Spleen (tissue), 11 donors: ENCODE results near the gene PRSS21. TPM values are rescaled to one million over a fixed set of nuclear protein-coding genes. Genes with fewer than 3 reads are reported as not detected.

Source experiments
- DNase-seq: peaks from one replicate; pipeline ENCODE4 v3.0.0-alpha.2; 2020
- H3K27ac ChIP-seq, 8 donors: fragments of 200-600 bp; sonication (generic) in 7 of 8; 1 replicate in 4 of 8; 2 replicates in 4 of 8; pipeline versions ENCODE4 v1.5.0 to v1.8.0; 2016 to 2021; ENCODE audit warnings: inconsistent platforms in 4 of 8, mild to moderate bottlenecking in 4 of 8, moderate library complexity in 1 of 8
- H3K27me3 ChIP-seq, 7 donors: fragments of 200-600 bp; sonication (generic) in 6 of 7; replicated peaks in 1 of 7; 1 replicate in 4 of 7; 2 replicates in 3 of 7; pipeline versions ENCODE4 v1.5.0 to v1.8.0; 2016 to 2021; ENCODE audit warnings: inconsistent platforms in 3 of 7, mild to moderate bottlenecking in 1 of 7
- H3K36me3 ChIP-seq, 6 donors: fragments of 200-600 bp; sonication (generic) in 5 of 6; 1 replicate in 4 of 6; 2 replicates in 2 of 6; pipeline versions ENCODE4 v1.5.0 to v1.8.0; 2016 to 2021; ENCODE audit warnings: inconsistent platforms in 2 of 6
- H3K4me1 ChIP-seq, 6 donors: fragments of 200-600 bp; sonication (generic) in 5 of 6; 1 replicate in 3 of 6; 2 replicates in 3 of 6; pipeline versions ENCODE4 v1.5.0 to v1.8.0; 2016 to 2021; ENCODE audit warnings: inconsistent platforms in 3 of 6
- H3K4me3 ChIP-seq, 8 donors: fragments of 200-600 bp; sonication (generic) in 7 of 8; 1 replicate in 4 of 8; 2 replicates in 4 of 8; pipeline versions ENCODE4 v1.5.0 to v1.8.0; 2016 to 2021; ENCODE audit warnings: inconsistent platforms in 4 of 8, mild to moderate bottlenecking in 4 of 8, moderate library complexity in 2 of 8
- H3K9me3 ChIP-seq, 8 donors: fragments of 200-600 bp; sonication (generic) in 7 of 8; 1 replicate in 4 of 8; 2 replicates in 4 of 8; pipeline versions ENCODE4 v1.5.0 to v1.8.0; 2016 to 2021; ENCODE audit warnings: inconsistent platforms in 4 of 8
- CTCF ChIP-seq, 11 experiments: fragments of 200-600 bp in 7 of 11; fragments of 450-650 bp in 4 of 11; sonication (generic) in 4 of 11; IDR thresholded peaks in 8 of 11; conservative IDR thresholded peaks in 3 of 11; 1 replicate in 7 of 11; 2 replicates in 4 of 11; pipeline versions ENCODE4 v1.4.0 to v1.8.0; 2016 to 2021; ENCODE audit warnings: antibody characterized with exemption in 11 of 11, inconsistent platforms in 4 of 11, mild to moderate bottlenecking in 1 of 11
- POLR2A ChIP-seq, 3 donors: fragments of 450-650 bp; IDR thresholded peaks; one replicate each; pipeline ENCODE4 v1.5.1; 2017; ENCODE audit warnings: antibody characterized with exemption in 3 of 3, mild to moderate bottlenecking in 1 of 3
- POLR2AphosphoS5 ChIP-seq, 3 donors: sonication (generic); formaldehyde crosslinking; IDR thresholded peaks; one replicate each; pipeline ENCODE4 v1.5.1; 2017; ENCODE audit warnings: antibody characterized with exemption in 3 of 3
- WGBS, 5 donors: extraction: QIAGEN DNeasy Blood & Tissue Kit in 3 of 5; methylation state at CpG; one replicate each; pipeline versions ENCODE4 v1.1.5 to v1.1.7; 2013 to 2018; 5-methylcytosine and 5-hydroxymethylcytosine counted together
- intact Hi-C: fragments of 100-400 bp; cut with DNase I; formaldehyde crosslinking; loops from one replicate; pipeline ENCODE4 v1.15.0; 2023; ENCODE audit warnings: low total_unique reads
- polyA plus RNA-seq, 3 donors: library from polyadenylated mRNA; stranded (reverse); fragments of 200-250 nt; gene quantifications; one replicate each; pipeline ENCODE4 v1.2.1, GENCODE V29; 2013
- total RNA-seq, 7 donors: library from RNA; depleted of rRNA in 3 of 7; stranded (reverse); fragments of >200 nt in 3 of 7; fragmentation: NEBNext Ultra II Directional in 4 of 7; extraction: Animal tissue kit (Norgen Biotek cat#: 25700) in 4 of 7; gene quantifications; one replicate each; pipeline versions ENCODE4 v1.1.0 to v1.2.1, GENCODE V29; 2016 to 2021
- donor health status: healthy with polysubstance abuse.
- donor health status: DM: no; HTN: no; CAD: no; lungs with moderate emphysema.
- donor health status: DM: no; HTN: no; CAD: no.
- donor health status: Bipolar disorder and iron deficiency.
- donor health status: healthy.
- donor health status: DM: no; HTN: no; CAD: no.
- donor health status: DM: yes; HTN: yes; CAD: no.

Gene PRSS21
- total and polyA plus RNA-seq, 10 donors: 0.49 to 4.9 (median 1.6) TPM

- Histone ChIP-seq H3K27me3 (peaks cover 0 to 71% (median 48%) of the 10 kb centered on the region in 7 donors), H3K27ac (no peak overlapping the region), H3K4me1 (peaks cover 5 to 21% (median 17%) of the 10 kb centered on the region in 6 donors), H3K9me3 (no peaks in the 10 kb centered on the region), H3K4me3 (no peak overlapping the region), H3K36me3 (no peaks in the 10 kb centered on the region)
- whole genome bisulfite sequencing, 5 donors: 50 to 80% (median 57%) methylated on average over 3 of the region's 3 CpGs
- intact Hi-C loops: no loop called here
- no peak for TF ChIP-seq CTCF (IDR thresholded peaks at IDR 0.05 in 8 of 11, conservative IDR thresholded peaks at IDR 0.05 in 3 of 11)
- no peak for TF ChIP-seq POLR2AphosphoS5 (IDR thresholded peaks at IDR 0.05)
- no peak for TF ChIP-seq POLR2A (IDR thresholded peaks at IDR 0.05)
- DNase-seq: no peak
Observed at GRCh38 chr16:2786826-2787151, 30.2 kb upstream of the PRSS21 start.

GRCh38 chr16:2787406-2787805 is 29.6 kb upstream of the PRSS21 start, which contains the start of gene PRSS33:
TSS of gene PRSS33 (minus strand) at chr16:2787560. CDS start at chr16:2786547, 1,013 bp downstream.
- Histone ChIP-seq H3K36me3 (no peaks in the 10 kb centered on the region), H3K9me3 (no peaks in the 10 kb centered on the region), H3K27me3 (peaks cover 0 to 77% (median 48%) of the 10 kb centered on the region in 7 donors), H3K27ac (no peak within 1 kb of the TSS), H3K4me1 (peaks cover 5 to 21% (median 17%) of the 10 kb centered on the region in 6 donors), H3K4me3 (no peak within 1 kb of the TSS)
- intact Hi-C loops: no loop called here
- peak; percentile 62 for DNase-seq
- TF ChIP-seq POLR2A (IDR thresholded peaks at IDR 0.05): no peak
- TF ChIP-seq CTCF (IDR thresholded peaks at IDR 0.05 in 8 of 11, conservative IDR thresholded peaks at IDR 0.05 in 3 of 11): no peak
- TF ChIP-seq POLR2AphosphoS5 (IDR thresholded peaks at IDR 0.05): no peak
- WGBS, 5 donors: 23 to 45% (median 30%) methylated on average over 10 of the region's 10 CpGs

DNA sequence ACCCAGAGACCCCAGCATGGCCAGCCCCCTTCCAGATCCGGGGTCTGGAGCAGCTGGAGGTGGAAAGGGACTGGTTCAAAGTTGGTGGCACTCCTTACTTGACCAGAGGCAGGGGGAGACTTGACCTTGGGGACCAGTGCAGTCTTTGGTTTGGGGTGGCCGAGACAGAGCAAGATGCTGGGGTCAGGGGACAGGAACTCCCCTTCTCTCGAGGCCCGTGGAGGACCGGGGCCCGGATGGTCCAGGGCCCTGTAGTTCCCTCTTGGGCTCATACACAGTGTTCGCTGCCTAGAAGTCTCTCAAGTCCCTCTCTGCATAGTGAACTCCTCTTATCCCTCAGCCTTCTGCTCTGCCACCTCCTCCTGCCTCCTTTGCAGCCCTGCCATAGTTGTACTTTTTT is 29.1 kb upstream of the PRSS21 start:
- H3K27me3 ChIP-seq: peaks cover 0 to 81% (median 48%) of the 10 kb centered on the region in 7 donors
- no peaks in the 10 kb centered on the region for H3K9me3 ChIP-seq
- DNase-seq: no peak
- no peak for TF ChIP-seq POLR2AphosphoS5 (IDR thresholded peaks at IDR 0.05)
- TF ChIP-seq POLR2A (IDR thresholded peaks at IDR 0.05): no peak
- TF ChIP-seq CTCF (IDR thresholded peaks at IDR 0.05 in 8 of 11, conservative IDR thresholded peaks at IDR 0.05 in 3 of 11): no peak
- 21 to 54% (median 31%) methylated on average over 6 to 7 of the region's 7 CpGs for WGBS, 5 donors
- intact Hi-C loops: no loop called here
- H3K36me3 ChIP-seq: no peaks in the 10 kb centered on the region
- peaks cover 5 to 22% (median 17%) of the 10 kb centered on the region in 6 donors for H3K4me1 ChIP-seq
- H3K4me3 ChIP-seq: no peak overlapping the region
- no peak overlapping the region for H3K27ac ChIP-seq

DNA sequence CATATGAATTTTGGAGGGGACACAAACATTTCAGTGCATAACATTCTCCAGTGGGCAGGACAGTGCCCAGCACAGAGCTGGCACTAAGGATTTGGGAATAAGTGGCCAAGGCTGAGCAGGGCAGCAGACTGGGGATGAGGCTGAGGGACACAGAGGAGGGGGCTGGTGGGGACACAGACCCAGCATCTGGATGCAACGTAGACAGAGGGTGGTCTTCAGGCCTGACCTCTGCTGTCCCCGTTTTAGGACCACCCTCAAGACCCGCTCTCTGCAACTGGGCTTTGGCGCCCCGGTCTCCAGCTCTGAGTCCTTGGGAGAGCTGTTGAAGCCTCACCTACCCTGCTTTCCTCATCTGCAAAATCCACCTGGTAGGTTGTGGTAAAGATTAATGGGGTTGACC is 26.4 kb upstream of the PRSS21 start:
- peaks cover 2 to 28% (median 8%) of the 10 kb centered on the region in 6 donors for H3K4me1 ChIP-seq
- no peak for DNase-seq
- WGBS, 5 donors: 79 to 90% (median 83%) methylated on average over 3 to 5 of the region's 5 CpGs
- intact Hi-C loops: no loop called here
- TF ChIP-seq POLR2A (IDR thresholded peaks at IDR 0.05): no peak
- no peak for TF ChIP-seq POLR2AphosphoS5 (IDR thresholded peaks at IDR 0.05)
- no peak for TF ChIP-seq CTCF (IDR thresholded peaks at IDR 0.05 in 8 of 11, conservative IDR thresholded peaks at IDR 0.05 in 3 of 11)
- H3K9me3 ChIP-seq: no peaks in the 10 kb centered on the region
- H3K27me3 ChIP-seq: peaks cover 0 to 72% (median 41%) of the 10 kb centered on the region in 7 donors
- H3K4me3 ChIP-seq: no peak overlapping the region
- H3K27ac ChIP-seq: no peak overlapping the region
- H3K36me3 ChIP-seq: no peaks in the 10 kb centered on the region
